AG09319 (cell line): ENCODE results near the gene FRMD4B.

Source experiments
- DNase-seq: peaks from one replicate; pipeline ENCODE4 v3.0.0-alpha.2; 2010; ENCODE audit warnings: low read depth; ENCODE audit errors: extremely low read depth
- TF ChIP-seq, protein P1 (sequence below): IDR thresholded peaks from 2 replicates; pipeline ENCODE4 v1.5.1; 2011; ENCODE audit warnings: low read depth, mild to moderate bottlenecking, inconsistent platforms, low read length, moderate library complexity

FRMD4B gene

DNA sequence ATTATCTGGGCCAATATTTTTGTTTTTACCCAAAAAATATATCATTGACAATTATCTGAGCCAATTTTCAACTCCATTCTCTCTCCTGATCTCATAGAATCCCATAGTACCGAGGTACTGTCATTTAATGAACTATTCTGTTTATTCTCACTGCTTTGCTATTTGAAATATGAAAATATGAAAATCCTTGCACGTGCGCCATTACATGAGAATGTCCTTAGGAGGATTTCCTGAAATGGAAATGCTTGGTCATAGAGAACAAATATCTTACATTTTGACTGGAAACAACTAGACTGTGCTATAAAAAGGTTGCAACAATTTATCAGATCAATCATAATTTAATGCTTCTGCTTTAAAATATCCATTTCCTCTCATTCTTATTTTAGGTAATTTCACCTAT, 18.3 kb downstream of the FRMD4B start:
- DNase-seq, result no peak
- TF ChIP-seq, protein P1, sequence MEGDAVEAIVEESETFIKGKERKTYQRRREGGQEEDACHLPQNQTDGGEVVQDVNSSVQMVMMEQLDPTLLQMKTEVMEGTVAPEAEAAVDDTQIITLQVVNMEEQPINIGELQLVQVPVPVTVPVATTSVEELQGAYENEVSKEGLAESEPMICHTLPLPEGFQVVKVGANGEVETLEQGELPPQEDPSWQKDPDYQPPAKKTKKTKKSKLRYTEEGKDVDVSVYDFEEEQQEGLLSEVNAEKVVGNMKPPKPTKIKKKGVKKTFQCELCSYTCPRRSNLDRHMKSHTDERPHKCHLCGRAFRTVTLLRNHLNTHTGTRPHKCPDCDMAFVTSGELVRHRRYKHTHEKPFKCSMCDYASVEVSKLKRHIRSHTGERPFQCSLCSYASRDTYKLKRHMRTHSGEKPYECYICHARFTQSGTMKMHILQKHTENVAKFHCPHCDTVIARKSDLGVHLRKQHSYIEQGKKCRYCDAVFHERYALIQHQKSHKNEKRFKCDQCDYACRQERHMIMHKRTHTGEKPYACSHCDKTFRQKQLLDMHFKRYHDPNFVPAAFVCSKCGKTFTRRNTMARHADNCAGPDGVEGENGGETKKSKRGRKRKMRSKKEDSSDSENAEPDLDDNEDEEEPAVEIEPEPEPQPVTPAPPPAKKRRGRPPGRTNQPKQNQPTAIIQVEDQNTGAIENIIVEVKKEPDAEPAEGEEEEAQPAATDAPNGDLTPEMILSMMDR, result no peak

DNA sequence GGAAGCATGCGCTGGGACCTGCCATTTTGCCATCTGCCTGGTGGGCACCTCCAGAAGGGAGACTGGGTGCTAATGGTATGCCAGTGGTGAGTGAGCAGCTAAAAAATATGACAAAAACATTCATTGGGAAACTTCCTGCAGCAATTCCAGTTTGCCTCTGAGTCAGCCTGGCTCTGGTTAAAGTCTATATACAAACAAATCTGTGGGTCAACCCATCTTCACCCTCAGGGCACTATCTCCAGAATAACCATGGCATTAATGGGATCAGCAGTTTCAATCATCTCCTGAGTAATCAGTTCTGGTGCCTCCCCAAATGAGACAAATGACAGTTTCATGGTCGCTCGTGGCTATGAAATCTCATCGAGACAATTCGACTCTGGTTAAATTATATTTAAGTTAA, 21.5 kb downstream of the FRMD4B start:
- no peak for DNase-seq
- TF ChIP-seq, protein P1, result no peak

DNA sequence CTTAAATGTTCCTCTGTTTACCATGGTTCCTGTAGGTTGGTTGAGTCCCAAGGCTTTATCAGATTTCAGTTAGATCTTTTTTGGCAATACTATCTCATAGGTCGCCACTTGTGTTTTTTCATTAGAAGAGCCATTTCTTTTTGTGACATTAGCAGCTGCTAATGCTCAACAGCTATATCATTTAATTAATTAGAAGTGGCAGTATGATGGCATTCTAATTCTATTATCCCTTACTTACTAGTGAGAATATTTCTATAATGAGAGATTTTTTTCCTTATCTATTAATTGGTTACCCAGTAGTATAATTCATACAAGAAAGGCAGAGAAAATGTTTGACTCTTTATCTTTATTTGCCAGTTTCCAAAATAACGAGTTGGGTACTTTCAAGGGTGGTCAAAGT, 25.2 kb downstream of the FRMD4B start:
- TF ChIP-seq, protein P1, result no peak
- DNase-seq, result no peak

DNA sequence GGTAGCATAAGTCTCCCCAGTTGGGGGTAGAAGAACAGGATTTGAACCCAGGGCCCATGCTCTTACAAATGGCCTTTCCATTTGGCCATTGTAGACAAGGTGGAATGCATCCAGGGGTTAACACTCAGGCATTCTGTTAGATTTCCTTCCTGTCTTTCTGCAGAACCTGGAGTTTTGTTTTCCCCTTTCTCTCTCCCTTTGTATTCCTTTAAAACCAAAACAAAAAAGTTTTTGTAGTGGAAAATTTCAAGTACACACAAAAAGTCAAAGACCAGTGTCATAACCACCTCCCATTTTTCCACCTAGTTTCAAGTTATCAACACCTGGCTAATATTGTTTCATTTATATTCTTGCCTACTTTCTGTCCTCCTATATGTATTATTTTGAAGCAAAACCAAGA, 26.0 kb downstream of the FRMD4B start:
- no peak for DNase-seq
- TF ChIP-seq, protein P1, result no peak

DNA sequence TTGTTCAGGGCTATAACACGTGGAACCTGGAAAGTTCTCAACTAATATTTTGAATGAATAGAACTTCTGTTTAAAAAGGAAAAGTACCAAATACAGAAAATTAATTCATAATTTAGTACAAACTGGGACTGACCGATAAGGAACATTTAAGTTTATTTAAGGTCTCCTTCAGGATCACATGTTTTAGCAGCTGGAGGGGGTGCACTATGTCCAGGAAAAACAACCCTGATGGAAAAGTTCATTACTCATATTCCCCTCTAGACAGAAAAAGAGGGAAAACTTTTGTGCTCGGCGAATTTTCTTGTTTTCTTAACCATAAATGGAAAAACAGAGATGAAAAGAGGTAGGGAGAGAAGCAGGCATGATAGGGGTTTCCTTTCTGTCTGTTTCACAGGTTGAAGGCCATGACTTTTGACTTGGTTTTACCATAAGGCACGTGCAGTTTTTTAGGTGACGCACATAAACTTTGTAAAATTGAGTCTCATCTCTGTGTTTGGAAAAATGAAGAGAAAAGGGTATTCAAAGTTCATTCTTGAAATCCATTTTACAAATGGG, 26.5 kb downstream of the FRMD4B start:
- TF ChIP-seq, protein P1, result no peak
- DNase-seq, result no peak

DNA sequence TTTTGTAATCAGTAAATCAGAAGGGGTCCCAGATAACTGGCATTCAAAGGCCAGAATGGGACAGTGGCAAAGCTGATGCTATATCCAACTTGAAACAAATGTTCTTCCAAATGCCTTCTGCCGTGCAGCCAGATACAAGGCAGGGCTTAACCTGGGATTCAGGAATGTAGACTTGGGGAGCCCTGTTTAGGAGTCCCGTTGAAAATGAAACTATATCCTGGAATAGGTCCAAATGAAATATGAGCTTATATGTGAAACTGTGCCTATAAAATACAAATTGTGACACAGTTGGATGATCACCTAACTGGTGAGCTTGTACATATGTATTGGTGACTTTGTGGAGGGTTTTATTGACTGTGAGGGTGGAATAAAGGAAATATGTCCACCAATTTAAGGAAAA, 28.7 kb downstream of the FRMD4B start:
- TF ChIP-seq, protein P1, result no peak

DNA sequence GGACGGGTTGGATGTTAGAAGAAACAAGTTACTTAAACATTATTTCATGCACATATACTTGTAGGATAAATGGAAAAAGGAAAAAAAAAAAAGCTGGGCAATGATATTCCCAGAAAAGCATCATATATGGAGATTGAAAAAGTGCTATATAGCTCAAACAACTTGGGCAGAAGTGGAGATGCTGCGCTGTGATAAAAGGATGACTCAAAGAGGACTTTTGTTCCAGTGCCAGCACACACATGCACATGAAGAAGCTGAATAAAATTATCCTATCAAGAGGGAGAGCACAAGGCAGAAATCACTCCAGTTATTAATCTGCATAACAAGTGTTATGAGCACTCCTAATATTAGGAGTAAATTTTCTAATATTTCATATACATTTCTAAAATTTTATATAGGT, 30.9 kb downstream of the FRMD4B start:
- DNase-seq, result no peak
- TF ChIP-seq, protein P1, result no peak

More for the DNA sequence above, 28.7 kb downstream of the FRMD4B start:
- DNase-seq, result no peak
